T-helper 1 cell (primary cell): Measurements from ENCODE around the gene AP3D1.
"Not testable (repeated sequence)": the region's sequence is repeated elsewhere in the genome, so short reads cannot be mapped to it uniquely, and the experiment has no call there.

ENCODE experiments used
- DNase-seq, 5 donors: peaks; one replicate each; pipeline ENCODE4 v3.0.0-alpha.2; 2012 to 2020
- total RNA-seq, 4 donors: gene quantifications; one replicate each; lab custom pipeline; 2026; lab: John Stamatoyannopoulos, UW

AP3D1 gene
- 101 to 141 (median 127) reads per million in 4 donors for total RNA-seq

GRCh38 chr19:2151339-2152229 lies at the start of gene AP3D1:
Gene AP3D1, minus strand, starts transcription at chr19:2151566. Its CDS starts 232 bp downstream, at chr19:2151334.
- DNase-seq: peak; percentile 99 to 100 (median 100)

- DNase-seq: not testable (repeated sequence)
Measured at GRCh38 chr19:2200624-2201294, 49.4 kb upstream of the AP3D1 start.

- DNase-seq: no peak
Measured at GRCh38 chr19:2199861-2200623, 48.7 kb upstream of the AP3D1 start.

- no peak for DNase-seq
Measured at GRCh38 chr19:2199215-2199614, 47.8 kb upstream of the AP3D1 start.

GRCh38 chr19:2198317-2198716 lies 47.0 kb upstream of the AP3D1 start:
- no peak for DNase-seq

- DNase-seq: no peak
Measured at GRCh38 chr19:2197270-2197669, 45.9 kb upstream of the AP3D1 start.

- DNase-seq: no peak
Measured at GRCh38 chr19:2195914-2196313, 44.5 kb upstream of the AP3D1 start.

- no peak for DNase-seq
Measured at GRCh38 chr19:2195361-2195760, 44.0 kb upstream of the AP3D1 start.

- DNase-seq: no peak
Measured at GRCh38 chr19:2194513-2195078, 43.2 kb upstream of the AP3D1 start.

- DNase-seq: no peak
Measured at GRCh38 chr19:2193807-2194206, 42.4 kb upstream of the AP3D1 start.

GRCh38 chr19:2192862-2193261 lies 41.5 kb upstream of the AP3D1 start:
- no peak for DNase-seq

- DNase-seq: no peak
Measured at GRCh38 chr19:2191456-2192310, 40.3 kb upstream of the AP3D1 start.

- no peak for DNase-seq
Measured at GRCh38 chr19:2190848-2191455, 39.6 kb upstream of the AP3D1 start.

- no peak for DNase-seq
Measured at GRCh38 chr19:2189880-2190279, 38.5 kb upstream of the AP3D1 start.

- DNase-seq: no peak
Measured at GRCh38 chr19:2188708-2189385, 37.5 kb upstream of the AP3D1 start.

- no peak for DNase-seq
Measured at GRCh38 chr19:2187159-2187558, 35.8 kb upstream of the AP3D1 start.

- no peak for DNase-seq
Measured at GRCh38 chr19:2186071-2186846, 34.9 kb upstream of the AP3D1 start.

GRCh38 chr19:2185734-2186070 lies 34.3 kb upstream of the AP3D1 start:
- no peak for DNase-seq

GRCh38 chr19:2184422-2184975 lies 33.1 kb upstream of the AP3D1 start:
- DNase-seq: no peak

- no peak for DNase-seq
Measured at GRCh38 chr19:2181633-2181997, 30.2 kb upstream of the AP3D1 start.
